ENCODE measurements around the gene INHBC.

INHBC gene

GRCh38 chr12:57454566-57455373 is 20.2 kb downstream of the INHBC start, which contains the start of gene INHBE:
TSS of gene INHBE (plus strand) at chr12:57455307. CDS start at chr12:57455537, 230 bp downstream.
- no peak for TF ChIP-seq CTCF (IDR thresholded peaks at IDR 0.05; ENCODE audit: insufficient read depth, low read depth, low read length, missing control alignments)
- DNase-seq (ENCODE audit: low read depth): no peak
- no peak within 1 kb of the TSS for H3K4me3 ChIP-seq (ENCODE audit: low read length)

GRCh38 chr12:57455374-57456144 is 21.0 kb downstream of the INHBC start:
- H3K4me3 ChIP-seq (ENCODE audit: low read length): no peak overlapping the region
- no peak for TF ChIP-seq CTCF (IDR thresholded peaks at IDR 0.05; ENCODE audit: insufficient read depth, low read depth, low read length, missing control alignments)
- DNase-seq (ENCODE audit: low read depth): no peak

GRCh38 chr12:57456145-57456700 is 21.6 kb downstream of the INHBC start:
- TF ChIP-seq CTCF (IDR thresholded peaks at IDR 0.05; ENCODE audit: insufficient read depth, low read depth, low read length, missing control alignments): peak; percentile 73
- peak; percentile 56 for DNase-seq (ENCODE audit: low read depth)
- no peak overlapping the region for H3K4me3 ChIP-seq (ENCODE audit: low read length)

GRCh38 chr12:57456737-57457490 is 22.3 kb downstream of the INHBC start:
- no peak overlapping the region for H3K4me3 ChIP-seq (ENCODE audit: low read length)
- TF ChIP-seq CTCF (IDR thresholded peaks at IDR 0.05; ENCODE audit: insufficient read depth, low read depth, low read length, missing control alignments): no peak
- no peak for DNase-seq (ENCODE audit: low read depth)

GRCh38 chr12:57458665-57459054 is 24.1 kb downstream of the INHBC start:
- no peak for TF ChIP-seq CTCF (IDR thresholded peaks at IDR 0.05; ENCODE audit: insufficient read depth, low read depth, low read length, missing control alignments)
- H3K4me3 ChIP-seq (ENCODE audit: low read length): peak overlapping the region; percentile 49
- DNase-seq (ENCODE audit: low read depth): no peak

GRCh38 chr12:57459055-57459749 is 24.6 kb downstream of the INHBC start:
- peak; percentile 96 for TF ChIP-seq CTCF (IDR thresholded peaks at IDR 0.05; ENCODE audit: insufficient read depth, low read depth, low read length, missing control alignments)
- DNase-seq (ENCODE audit: low read depth): peak; percentile 96
- peak overlapping the region; percentile 49 for H3K4me3 ChIP-seq (ENCODE audit: low read length)

All from epithelial cell of esophagus (primary cell).